Inflammatory macrophage treated with lipopolysaccharide for 1 hour (primary cell): ENCODE results near the gene NGFR.

ENCODE experiments used
- DNase-seq, 2 donors: peaks; one replicate each; pipeline ENCODE4 v3.0.0-alpha.2; 2020 to 2022

NGFR gene, protein sequence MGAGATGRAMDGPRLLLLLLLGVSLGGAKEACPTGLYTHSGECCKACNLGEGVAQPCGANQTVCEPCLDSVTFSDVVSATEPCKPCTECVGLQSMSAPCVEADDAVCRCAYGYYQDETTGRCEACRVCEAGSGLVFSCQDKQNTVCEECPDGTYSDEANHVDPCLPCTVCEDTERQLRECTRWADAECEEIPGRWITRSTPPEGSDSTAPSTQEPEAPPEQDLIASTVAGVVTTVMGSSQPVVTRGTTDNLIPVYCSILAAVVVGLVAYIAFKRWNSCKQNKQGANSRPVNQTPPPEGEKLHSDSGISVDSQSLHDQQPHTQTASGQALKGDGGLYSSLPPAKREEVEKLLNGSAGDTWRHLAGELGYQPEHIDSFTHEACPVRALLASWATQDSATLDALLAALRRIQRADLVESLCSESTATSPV

GRCh38 chr17:49494986-49495841, at the start of gene NGFR:
TSS of gene NGFR (plus strand) at chr17:49495293. CDS start at chr17:49495418, 125 bp downstream.
- peak; percentile 17 to 53 for DNase-seq

- no peak for DNase-seq
Measured at GRCh38 chr17:49445591-49445990, 49.5 kb upstream of the NGFR start.

DNA sequence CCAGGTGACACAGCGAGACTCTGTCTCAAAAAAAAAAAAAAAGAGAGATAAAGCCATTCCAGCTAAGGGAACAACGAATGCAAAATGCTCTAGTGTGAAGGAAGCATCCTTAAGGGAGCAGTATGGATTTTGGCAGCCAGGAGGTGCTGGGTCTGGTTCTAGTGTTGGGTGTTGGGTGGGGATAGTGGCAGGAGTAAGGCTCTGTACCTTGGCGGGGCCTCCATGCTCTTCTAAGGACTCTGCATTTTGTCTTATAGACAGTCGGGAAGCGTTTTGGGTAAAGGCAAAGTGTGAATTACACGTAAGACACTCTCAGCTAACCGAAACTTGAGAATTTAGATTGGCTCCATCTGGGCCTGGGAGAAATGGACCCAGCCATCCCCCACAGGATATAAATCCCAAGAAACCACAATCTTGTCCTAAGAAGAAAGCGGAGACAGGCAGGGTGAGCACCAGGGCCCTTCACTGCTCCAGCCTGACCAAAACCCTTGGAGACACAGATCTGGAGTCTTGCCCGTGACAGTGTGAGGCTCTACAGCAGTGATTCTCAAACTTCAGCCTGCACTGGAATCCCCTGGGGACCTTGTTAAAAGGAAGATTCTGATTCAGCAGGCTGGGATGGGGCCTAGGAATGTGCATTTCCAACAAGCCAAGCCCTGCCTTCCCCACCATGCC, 47.3 kb upstream of the NGFR start:
- DNase-seq = no peak

- no peak for DNase-seq
Measured at GRCh38 chr17:49450181-49450580, 44.9 kb upstream of the NGFR start.

DNA sequence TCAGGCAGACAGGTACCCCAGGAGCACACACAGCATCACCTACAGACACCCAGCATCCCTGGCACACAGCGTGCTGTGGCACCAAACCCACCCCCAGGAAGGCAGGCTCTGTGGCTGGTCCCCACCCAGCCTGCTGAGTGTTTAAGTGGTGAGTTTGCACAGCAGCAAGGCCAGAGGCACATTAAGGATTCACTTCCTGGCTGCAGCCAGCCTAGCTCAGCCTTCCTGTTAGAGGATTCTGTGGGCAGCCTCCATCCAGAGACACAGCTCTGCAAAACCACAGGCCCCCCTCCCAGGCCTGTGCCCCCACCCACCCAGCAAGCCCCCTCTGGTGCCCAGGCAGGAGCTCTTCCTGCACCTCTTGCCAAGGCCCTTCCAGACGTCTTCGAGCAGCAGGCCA, 44.4 kb upstream of the NGFR start:
- no peak for DNase-seq

- peak in 1 of 2 donors; percentile 14 for DNase-seq
Measured at GRCh38 chr17:49452201-49452600, 42.9 kb upstream of the NGFR start.

DNA sequence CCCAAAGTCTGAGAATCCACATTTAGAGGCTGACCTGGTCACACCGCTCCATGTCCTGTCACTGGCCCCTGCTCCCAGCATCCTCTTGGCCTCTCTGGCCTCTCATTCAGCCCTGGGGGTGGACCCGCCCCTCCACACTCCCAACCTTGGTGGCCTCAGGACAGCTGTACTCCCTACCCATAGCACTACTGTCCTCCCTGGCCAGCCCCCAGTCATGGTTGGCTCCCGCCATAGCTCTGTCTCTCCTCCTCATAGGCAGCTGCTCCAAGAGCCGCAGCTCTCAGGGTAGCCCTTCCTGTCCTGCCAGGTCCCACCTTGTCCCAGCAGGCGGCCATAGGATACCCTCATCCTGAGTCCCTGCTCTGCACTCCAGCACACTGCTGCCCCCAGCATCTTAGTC, 42.4 kb upstream of the NGFR start:
- DNase-seq = no peak

GRCh38 chr17:49454050-49454449, 41.0 kb upstream of the NGFR start:
- DNase-seq = no peak

- DNase-seq = no peak
Measured at GRCh38 chr17:49455272-49455861, 39.7 kb upstream of the NGFR start.

GRCh38 chr17:49456183-49456965, 38.7 kb upstream of the NGFR start:
- DNase-seq = no peak

DNA sequence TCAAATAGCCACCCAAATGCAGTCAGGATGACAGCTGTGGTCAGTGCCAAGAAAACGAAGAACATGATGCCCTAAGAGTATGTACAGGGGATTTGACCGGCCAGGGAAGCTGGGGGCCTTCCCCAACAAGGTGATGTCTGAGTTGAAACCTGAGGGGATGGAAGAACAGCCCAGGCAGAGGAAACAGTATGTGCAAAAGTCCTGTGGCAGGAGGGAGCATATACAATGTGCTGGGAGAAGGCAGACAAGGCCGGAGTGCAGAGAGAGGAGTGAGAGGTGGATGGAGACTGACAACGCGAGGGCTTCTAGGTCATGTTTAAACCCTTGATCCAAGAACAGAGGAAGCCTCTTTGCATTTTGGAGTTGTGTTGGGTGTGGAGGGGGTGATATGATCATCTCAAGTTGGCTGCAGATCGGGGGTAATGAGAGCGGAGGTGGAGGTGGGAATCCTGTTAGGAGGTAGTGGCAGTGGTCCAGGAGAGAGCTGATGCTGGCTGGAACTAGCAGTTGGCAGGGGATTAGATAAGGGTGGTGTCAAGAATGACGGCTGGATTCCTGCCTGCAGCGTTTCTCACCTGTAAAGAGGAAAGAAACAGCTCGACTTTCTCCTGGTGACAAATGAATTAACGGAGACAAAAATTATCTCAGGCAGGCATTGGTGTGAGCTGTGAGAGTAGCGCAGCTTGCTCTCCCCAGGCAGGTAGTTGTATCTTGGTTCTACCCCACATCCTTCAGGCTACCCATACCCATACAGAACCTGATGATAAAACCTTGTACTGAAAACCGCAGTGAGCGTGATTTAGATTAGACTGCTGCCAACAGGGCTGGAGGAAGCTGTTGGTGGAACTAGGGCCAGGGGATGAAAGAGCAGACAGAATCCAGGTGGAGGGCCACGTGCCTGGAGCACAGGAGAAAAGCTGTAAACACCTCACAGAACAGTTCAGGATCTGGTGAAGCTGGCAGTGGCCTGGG, 37.2 kb upstream of the NGFR start:
- DNase-seq = no peak

- peak; percentile 39 to 42 for DNase-seq
Measured at GRCh38 chr17:49459401-49459984, 35.6 kb upstream of the NGFR start.

DNA sequence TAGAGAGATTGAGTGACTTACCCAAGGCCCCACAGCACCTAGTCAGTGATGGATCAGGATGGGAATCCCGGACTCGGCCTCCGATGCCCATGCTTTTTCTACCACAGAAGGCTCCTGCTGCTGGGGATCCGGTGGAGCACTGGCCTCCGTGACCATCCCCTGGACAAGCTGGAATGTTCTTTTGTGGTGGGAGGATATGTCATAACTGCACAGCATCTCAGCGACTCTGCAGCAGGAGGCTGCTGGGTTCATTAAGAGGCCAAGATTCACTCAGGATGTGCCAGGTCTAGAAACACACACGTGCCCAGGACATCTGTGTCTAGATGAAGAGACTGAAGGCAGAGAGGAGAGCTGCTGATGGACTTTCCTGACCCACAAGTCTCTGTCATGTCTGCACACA, 34.7 kb upstream of the NGFR start:
- DNase-seq = no peak

GRCh38 chr17:49461580-49461979, 33.5 kb upstream of the NGFR start:
- no peak for DNase-seq

- DNase-seq = no peak
Measured at GRCh38 chr17:49464049-49464448, 31.0 kb upstream of the NGFR start.

DNA sequence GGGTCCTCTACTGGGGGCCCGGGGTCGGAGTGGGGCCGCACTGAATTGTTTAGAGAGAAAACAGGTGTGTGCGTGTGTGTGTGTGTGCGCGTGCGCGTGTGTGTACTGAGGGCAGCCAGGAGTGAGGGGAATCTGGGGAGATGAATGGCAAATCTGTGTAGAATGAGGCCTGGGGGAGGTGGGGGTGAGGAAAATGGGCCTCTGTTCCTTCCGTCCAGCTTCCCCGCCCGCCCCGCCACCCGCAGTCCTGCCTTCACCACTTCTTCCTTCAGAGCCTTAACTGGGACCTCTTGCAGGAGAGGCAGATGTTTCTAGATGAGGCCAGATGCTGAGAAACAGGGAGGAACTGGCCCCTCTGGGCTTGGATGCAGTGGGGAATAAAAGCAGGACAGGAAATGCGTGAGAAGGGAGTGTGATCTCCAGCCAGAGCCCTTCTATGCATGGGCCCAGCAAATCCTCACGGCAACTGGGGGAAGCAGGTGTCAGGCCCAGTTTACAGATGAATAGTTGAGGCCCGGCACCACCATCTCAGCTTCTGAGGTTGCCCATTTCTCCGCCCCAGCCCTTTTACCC, 29.7 kb upstream of the NGFR start:
- no peak for DNase-seq

GRCh38 chr17:49466436-49466835, 28.7 kb upstream of the NGFR start:
- DNase-seq = no peak

GRCh38 chr17:49467175-49467574, 27.9 kb upstream of the NGFR start:
- no peak for DNase-seq

GRCh38 chr17:49468811-49469385, 26.2 kb upstream of the NGFR start:
- DNase-seq = no peak
